Measurements from ENCODE around the gene ABHD17A. TPM values are rescaled to one million over a fixed set of nuclear protein-coding genes. Genes with fewer than 3 reads are reported as not detected.
A peak's percentile ranks its signal among the peaks of the same experiment; 100 is the strongest.

ABHD17A gene
- polyA plus RNA-seq, 3 donors from 2014 or later, result 652 to 783 (median 741) TPM

- H3K4me3 Mint-ChIP-seq, result no peak overlapping the region
- no peaks in the 10 kb centered on the region for H3K36me3 Mint-ChIP-seq
- no peaks in the 10 kb centered on the region for H3K9me3 Mint-ChIP-seq
- H3K4me1 Mint-ChIP-seq, result peaks cover 26 to 36% of the 10 kb centered on the region in 2 donors
- no peak overlapping the region for H3K27ac Mint-ChIP-seq
- H3K27me3 Mint-ChIP-seq (ENCODE audit: low read depth in 3 of 3), result peaks cover 0 to 11% (median 8%) of the 10 kb centered on the region in 3 donors
- peak; percentile 38 to 57 (median 54) for DNase-seq
Observed at GRCh38 chr19:1837625-1838105, 47.6 kb downstream of the ABHD17A start.

GRCh38 chr19:1837222-1837565 lies 48.1 kb downstream of the ABHD17A start:
- H3K4me1 Mint-ChIP-seq, result peaks cover 21 to 31% of the 10 kb centered on the region in 2 donors
- H3K9me3 Mint-ChIP-seq, result no peaks in the 10 kb centered on the region
- H3K27ac Mint-ChIP-seq, result no peak overlapping the region
- no peak for DNase-seq
- H3K36me3 Mint-ChIP-seq, result no peaks in the 10 kb centered on the region
- no peak overlapping the region for H3K4me3 Mint-ChIP-seq
- H3K27me3 Mint-ChIP-seq (ENCODE audit: low read depth in 3 of 3), result peaks cover 0 to 10% (median 8%) of the 10 kb centered on the region in 3 donors

GRCh38 chr19:1836458-1837221 lies 48.7 kb downstream of the ABHD17A start:
- no peak overlapping the region for H3K4me3 Mint-ChIP-seq
- no peak for DNase-seq
- H3K4me1 Mint-ChIP-seq, result peaks cover 16 to 30% of the 10 kb centered on the region in 2 donors

GRCh38 chr19:1833540-1833939 lies 51.8 kb downstream of the ABHD17A start:
- Mint-ChIP-seq H3K9me3 (no peaks in the 10 kb centered on the region), H3K4me1 (peaks cover 5 to 14% of the 10 kb centered on the region in 2 donors), H3K27me3 (ENCODE audit: low read depth in 3 of 3) (peaks cover 0 to 2% (median 2%) of the 10 kb centered on the region in 3 donors), H3K27ac (peak overlapping the region in 1 of 6 donors; percentile 40), H3K36me3 (no peaks in the 10 kb centered on the region), H3K4me3 (no peak overlapping the region)
- DNase-seq, result no peak

More at GRCh38 chr19:1836458-1837221, 48.7 kb downstream of the ABHD17A start:
- no peaks in the 10 kb centered on the region for H3K9me3 Mint-ChIP-seq
- H3K27ac Mint-ChIP-seq, result no peak overlapping the region
- H3K36me3 Mint-ChIP-seq, result no peaks in the 10 kb centered on the region
- H3K27me3 Mint-ChIP-seq (ENCODE audit: low read depth in 3 of 3), result peaks cover 0 to 7% (median 4%) of the 10 kb centered on the region in 3 donors

GRCh38 chr19:1832046-1832663 lies 53.1 kb downstream of the ABHD17A start:
- no peaks in the 10 kb centered on the region for H3K9me3 Mint-ChIP-seq
- no peak for DNase-seq
- peaks cover 5 to 14% of the 10 kb centered on the region in 2 donors for H3K4me1 Mint-ChIP-seq
- no peak overlapping the region for H3K4me3 Mint-ChIP-seq
- H3K36me3 Mint-ChIP-seq, result no peaks in the 10 kb centered on the region
- peaks cover 0 to 3% (median 0%) of the 10 kb centered on the region in 3 donors for H3K27me3 Mint-ChIP-seq (ENCODE audit: low read depth in 3 of 3)
- no peak overlapping the region for H3K27ac Mint-ChIP-seq

- Mint-ChIP-seq H3K4me3 (no peak overlapping the region), H3K27me3 (ENCODE audit: low read depth in 3 of 3) (peaks cover 0 to 4% (median 3%) of the 10 kb centered on the region in 3 donors), H3K4me1 (peaks cover 5 to 12% of the 10 kb centered on the region in 2 donors), H3K27ac (no peak overlapping the region), H3K36me3 (no peaks in the 10 kb centered on the region), H3K9me3 (no peaks in the 10 kb centered on the region)
- DNase-seq, result no peak
Observed at GRCh38 chr19:1830978-1831377, 54.3 kb downstream of the ABHD17A start.

- no peak overlapping the region for H3K27ac Mint-ChIP-seq
Observed at GRCh38 chr19:1830568-1830967, 54.7 kb downstream of the ABHD17A start.

GRCh38 chr19:1829958-1830357 lies 55.3 kb downstream of the ABHD17A start:
- H3K4me3 Mint-ChIP-seq, result no peak overlapping the region
- H3K4me1 Mint-ChIP-seq, result peaks cover 5 to 12% of the 10 kb centered on the region in 2 donors
- H3K9me3 Mint-ChIP-seq, result no peaks in the 10 kb centered on the region
- H3K27me3 Mint-ChIP-seq (ENCODE audit: low read depth in 3 of 3), result peaks cover 0 to 4% (median 3%) of the 10 kb centered on the region in 3 donors
- no peak for DNase-seq
- peaks cover 0 to 3% (median 0%) of the 10 kb centered on the region in 3 donors for H3K36me3 Mint-ChIP-seq
- no peak overlapping the region for H3K27ac Mint-ChIP-seq

More at GRCh38 chr19:1830568-1830967, 54.7 kb downstream of the ABHD17A start:
- no peak for DNase-seq
- Mint-ChIP-seq H3K36me3 (peaks cover 0 to 3% (median 0%) of the 10 kb centered on the region in 3 donors), H3K4me1 (peaks cover 5 to 14% of the 10 kb centered on the region in 2 donors), H3K4me3 (no peak overlapping the region), H3K9me3 (no peaks in the 10 kb centered on the region), H3K27me3 (ENCODE audit: low read depth in 3 of 3) (peaks cover 0 to 4% (median 3%) of the 10 kb centered on the region in 3 donors)

GRCh38 chr19:1828279-1829238 lies 56.7 kb downstream of the ABHD17A start:
- H3K27me3 Mint-ChIP-seq (ENCODE audit: low read depth in 3 of 3), result peaks cover 0 to 4% (median 3%) of the 10 kb centered on the region in 3 donors
- H3K36me3 Mint-ChIP-seq, result peaks cover 0 to 3% (median 0%) of the 10 kb centered on the region in 3 donors
- no peak for DNase-seq
- no peaks in the 10 kb centered on the region for H3K9me3 Mint-ChIP-seq
- no peak overlapping the region for H3K27ac Mint-ChIP-seq
- H3K4me1 Mint-ChIP-seq, result peaks cover 5 to 9% of the 10 kb centered on the region in 2 donors
- H3K4me3 Mint-ChIP-seq, result no peak overlapping the region

GRCh38 chr19:1827566-1828278 lies 57.6 kb downstream of the ABHD17A start:
- Mint-ChIP-seq H3K4me1 (peaks cover 5 to 7% of the 10 kb centered on the region in 2 donors), H3K4me3 (no peak overlapping the region), H3K27ac (no peak overlapping the region), H3K9me3 (no peaks in the 10 kb centered on the region), H3K36me3 (peaks cover 0 to 3% (median 0%) of the 10 kb centered on the region in 3 donors), H3K27me3 (ENCODE audit: low read depth in 3 of 3) (peaks cover 0 to 4% (median 2%) of the 10 kb centered on the region in 3 donors)
- no peak for DNase-seq
